ENCODE results near the gene TTC21B. TPM values are rescaled to one million over a fixed set of nuclear protein-coding genes. Genes with fewer than 3 reads are reported as not detected.

The TTC21B gene
- total and polyA plus RNA-seq, 4 experiments from 2014 or later: 6.3 to 30.4 (median 17.5) TPM

DNA sequence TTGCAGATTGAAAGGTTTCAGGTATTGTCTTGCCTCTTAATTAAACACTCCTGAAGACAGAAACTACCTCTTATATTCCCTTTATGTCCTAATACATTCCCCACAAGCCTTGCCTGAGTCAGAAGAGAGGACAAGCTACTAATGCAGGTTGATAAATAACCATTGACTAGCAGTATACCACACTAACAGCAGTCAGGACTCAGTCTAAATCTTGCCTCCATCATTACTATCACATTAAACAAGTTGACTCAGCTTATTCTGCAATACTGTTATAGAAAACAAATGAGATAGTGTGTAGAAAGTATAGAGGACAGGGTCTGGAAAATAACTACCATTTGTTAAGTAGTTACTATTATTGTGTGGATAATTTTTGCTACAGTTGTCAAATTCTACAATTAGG, 63.8 kb downstream of the TTC21B start:
- intact Hi-C loops (cut with micrococcal nuclease): no loop called here
- DNase-seq: no peak
- Mint-ChIP-seq H3K36me3 (peaks cover 36 to 60% of the 10 kb centered on the region in 2 donors), H3K4me1 (no peaks in the 10 kb centered on the region), H3K4me3 (no peak overlapping the region), H3K27me3 (no peaks in the 10 kb centered on the region), H3K9me3 (no peaks in the 10 kb centered on the region), H3K27ac (no peak overlapping the region)
- Histone ChIP-seq H3K9me3 (ENCODE audit: control insufficient read depth in 1 of 2, low read length in 2 of 2) (no peaks in the 10 kb centered on the region), H3K4me1 (ENCODE audit: insufficient read depth, low read length) (no peaks in the 10 kb centered on the region), H3K27me3 (ENCODE audit: insufficient read depth, low read length) (no peaks in the 10 kb centered on the region), H3K36me3 (ENCODE audit: insufficient read depth, low read length) (no peaks in the 10 kb centered on the region), H3K27ac (ENCODE audit: low read depth, low read length) (no peak overlapping the region), H3K4me3 (ENCODE audit: low read length in 2 of 2) (no peak overlapping the region)
- ChIA-PET CTCF (ENCODE audit: partially characterized antibody) (interaction anchor here (2.2 kb wide), 1 partner anchor 15 kb away, joined by 8 read pairs; no protein-coding TSS in a partner anchor), POLR2A (ENCODE audit: partially characterized antibody) (no interaction called here)

- POLR2A ChIA-PET (ENCODE audit: partially characterized antibody): no interaction called here
- no peaks in the 10 kb centered on the region for H3K9me3 ChIP-seq (ENCODE audit: control insufficient read depth in 1 of 2, low read length in 2 of 2)
- Mint-ChIP-seq H3K4me3 (peak overlapping the region in 1 of 8 donors; percentile 4), H3K9me3 (no peaks in the 10 kb centered on the region), H3K36me3 (peaks cover 35 to 62% of the 10 kb centered on the region in 2 donors), H3K27ac (peak overlapping the region in 1 of 7 donors; percentile 17), H3K4me1 (no peaks in the 10 kb centered on the region), H3K27me3 (no peaks in the 10 kb centered on the region)
- CTCF ChIA-PET (ENCODE audit: partially characterized antibody): interaction anchor here (2.2 kb wide), 1 partner anchor 15 kb away, joined by 8 read pairs; no protein-coding TSS in a partner anchor
- H3K27ac ChIP-seq (ENCODE audit: low read depth, low read length): no peak overlapping the region
- no peaks in the 10 kb centered on the region for H3K27me3 ChIP-seq (ENCODE audit: insufficient read depth, low read length)
- H3K36me3 ChIP-seq (ENCODE audit: insufficient read depth, low read length): peaks cover 2% of the 10 kb centered on the region
- no peak overlapping the region for H3K4me3 ChIP-seq (ENCODE audit: low read length in 2 of 2)
- H3K4me1 ChIP-seq (ENCODE audit: insufficient read depth, low read length): no peaks in the 10 kb centered on the region
- no peak for DNase-seq
- intact Hi-C loops (cut with micrococcal nuclease): no loop called here
Observed at GRCh38 chr2:165889158-165889557, 64.4 kb downstream of the TTC21B start.

DNA sequence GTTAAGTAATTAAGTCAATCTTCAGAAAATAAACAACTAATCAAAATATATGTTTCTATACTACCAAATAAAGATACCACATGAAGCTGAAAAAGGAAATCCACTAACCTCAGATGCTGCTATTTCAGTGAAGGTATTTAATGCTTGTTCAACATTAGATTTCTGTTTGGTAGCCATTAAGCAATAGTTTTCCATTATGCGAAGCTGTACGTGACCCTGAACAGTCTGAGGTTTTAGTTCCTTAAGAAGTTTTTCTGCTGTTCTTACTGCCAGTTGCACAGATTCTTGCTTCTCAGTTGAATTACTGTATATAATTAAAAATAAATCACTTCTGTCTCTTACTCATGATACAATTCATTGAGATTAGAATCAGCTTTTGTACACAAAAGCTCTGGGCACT, 65.4 kb downstream of the TTC21B start:
- DNase-seq: no peak
- Histone ChIP-seq H3K27ac (ENCODE audit: low read depth, low read length) (no peak overlapping the region), H3K27me3 (ENCODE audit: insufficient read depth, low read length) (no peaks in the 10 kb centered on the region), H3K36me3 (ENCODE audit: insufficient read depth, low read length) (peaks cover 10% of the 10 kb centered on the region), H3K4me3 (ENCODE audit: low read length in 2 of 2) (no peak overlapping the region), H3K4me1 (ENCODE audit: insufficient read depth, low read length) (no peaks in the 10 kb centered on the region), H3K9me3 (ENCODE audit: control insufficient read depth in 1 of 2, low read length in 2 of 2) (no peaks in the 10 kb centered on the region)
- intact Hi-C loops (cut with micrococcal nuclease): no loop called here
- ChIA-PET CTCF (ENCODE audit: partially characterized antibody) (interaction anchor here (2.7 kb wide), 1 partner anchor 14 kb away, joined by 9 read pairs; no protein-coding TSS in a partner anchor), POLR2A (ENCODE audit: partially characterized antibody) (no interaction called here)
- Mint-ChIP-seq H3K36me3 (peaks cover 34 to 63% of the 10 kb centered on the region in 2 donors), H3K4me1 (no peaks in the 10 kb centered on the region), H3K27ac (no peak overlapping the region), H3K4me3 (no peak overlapping the region), H3K27me3 (no peaks in the 10 kb centered on the region), H3K9me3 (no peaks in the 10 kb centered on the region)

GRCh38 chr2:165886487-165887146, 67.0 kb downstream of the TTC21B start:
- Histone ChIP-seq H3K9me3 (ENCODE audit: control insufficient read depth in 1 of 2, low read length in 2 of 2) (no peaks in the 10 kb centered on the region), H3K36me3 (ENCODE audit: insufficient read depth, low read length) (peaks cover 14% of the 10 kb centered on the region), H3K4me3 (ENCODE audit: low read length in 2 of 2) (no peak overlapping the region), H3K4me1 (ENCODE audit: insufficient read depth, low read length) (no peaks in the 10 kb centered on the region), H3K27ac (ENCODE audit: low read depth, low read length) (no peak overlapping the region), H3K27me3 (ENCODE audit: insufficient read depth, low read length) (no peaks in the 10 kb centered on the region)
- DNase-seq: no peak
- Mint-ChIP-seq H3K27ac (peak overlapping the region in 2 of 7 donors; percentile 16 to 57), H3K9me3 (no peaks in the 10 kb centered on the region), H3K27me3 (no peaks in the 10 kb centered on the region), H3K4me1 (no peaks in the 10 kb centered on the region), H3K4me3 (no peak overlapping the region), H3K36me3 (peaks cover 34 to 67% of the 10 kb centered on the region in 2 donors)
- intact Hi-C loops (cut with micrococcal nuclease): no loop called here
- CTCF ChIA-PET (ENCODE audit: partially characterized antibody): interaction anchor here (2.7 kb wide), 1 partner anchor 13 kb away, joined by 9 read pairs; no protein-coding TSS in a partner anchor
- POLR2A ChIA-PET (ENCODE audit: partially characterized antibody): no interaction called here

DNA sequence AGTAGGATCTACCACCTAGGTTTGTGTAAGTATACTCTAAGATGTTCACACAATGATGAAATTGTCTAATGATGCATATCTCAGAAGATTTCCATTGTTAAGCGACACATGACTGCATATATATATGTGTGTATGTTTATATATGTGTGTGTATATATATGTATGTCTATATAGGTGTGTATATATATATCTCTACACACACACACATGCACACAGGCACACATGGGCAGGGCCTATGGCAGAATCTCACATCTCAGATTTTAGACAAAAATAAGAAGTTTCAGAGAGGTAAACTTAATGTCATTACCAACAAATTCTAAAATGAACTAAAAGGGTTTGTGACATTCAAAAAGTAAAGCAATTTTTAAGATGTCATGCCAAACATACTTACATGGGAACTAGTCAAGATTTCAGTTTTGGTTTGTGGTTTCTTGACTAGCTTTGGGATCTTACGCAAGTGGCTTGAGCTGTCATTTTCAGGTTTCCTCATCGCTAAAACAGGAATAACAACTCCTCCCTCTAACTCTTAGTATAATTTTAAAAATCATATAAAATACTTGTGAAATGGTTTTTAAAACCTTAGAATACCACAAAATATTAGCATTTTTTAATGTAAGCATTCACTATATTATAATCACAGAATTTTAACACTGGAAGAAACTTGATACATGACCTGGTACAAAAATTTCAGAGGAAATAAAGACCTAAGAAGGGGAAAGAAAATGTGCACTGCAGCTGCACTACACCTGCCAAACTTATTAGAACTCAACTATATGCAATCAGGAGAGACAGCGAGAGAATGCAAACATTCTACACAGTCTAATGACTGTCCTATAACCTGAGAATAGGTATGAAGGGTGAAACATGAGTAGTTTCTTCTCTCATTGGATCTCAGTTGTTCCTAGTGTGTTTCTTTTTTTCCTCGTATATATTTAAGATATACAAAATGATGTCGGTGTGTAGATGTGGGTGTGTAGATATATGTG, 75.7 kb downstream of the TTC21B start:
- H3K36me3 Mint-ChIP-seq: peaks cover 13 to 31% of the 10 kb centered on the region in 2 donors

GRCh38 chr2:165876712-165877111, 76.9 kb downstream of the TTC21B start:
- Histone ChIP-seq H3K27me3 (ENCODE audit: insufficient read depth, low read length) (no peaks in the 10 kb centered on the region), H3K9me3 (ENCODE audit: control insufficient read depth in 1 of 2, low read length in 2 of 2) (no peaks in the 10 kb centered on the region), H3K4me3 (ENCODE audit: low read length in 2 of 2) (no peak overlapping the region), H3K4me1 (ENCODE audit: insufficient read depth, low read length) (peaks cover 14% of the 10 kb centered on the region), H3K36me3 (ENCODE audit: insufficient read depth, low read length) (peaks cover 8% of the 10 kb centered on the region), H3K27ac (ENCODE audit: low read depth, low read length) (no peak overlapping the region)
- DNase-seq: no peak
- POLR2A ChIA-PET (ENCODE audit: partially characterized antibody): no interaction called here
- no peak overlapping the region for H3K4me3 Mint-ChIP-seq
- peaks cover 14 to 22% of the 10 kb centered on the region in 2 donors for H3K36me3 Mint-ChIP-seq
- peak overlapping the region; percentile 2 to 86 (median 28) for H3K27ac Mint-ChIP-seq
- no peaks in the 10 kb centered on the region for H3K9me3 Mint-ChIP-seq
- intact Hi-C loops (cut with micrococcal nuclease): no loop called here
- CTCF ChIA-PET (ENCODE audit: partially characterized antibody): no interaction called here
- H3K27me3 Mint-ChIP-seq: no peaks in the 10 kb centered on the region
- peaks cover 4 to 20% (median 8%) of the 10 kb centered on the region in 4 donors for H3K4me1 Mint-ChIP-seq

More for the DNA sequence above, 75.7 kb downstream of the TTC21B start:
- H3K4me3 Mint-ChIP-seq: no peak overlapping the region
- DNase-seq: peak in 1 of 5 donors; percentile 2
- no peak overlapping the region for H3K4me3 ChIP-seq (ENCODE audit: low read length in 2 of 2)
- H3K9me3 ChIP-seq (ENCODE audit: control insufficient read depth in 1 of 2, low read length in 2 of 2): no peaks in the 10 kb centered on the region
- H3K27ac Mint-ChIP-seq: peak overlapping the region in 5 of 7 donors; percentile 15 to 63 (median 47)
- H3K36me3 ChIP-seq (ENCODE audit: insufficient read depth, low read length): peaks cover 11% of the 10 kb centered on the region
- H3K27me3 ChIP-seq (ENCODE audit: insufficient read depth, low read length): no peaks in the 10 kb centered on the region
- POLR2A ChIA-PET (ENCODE audit: partially characterized antibody): no interaction called here
- no peaks in the 10 kb centered on the region for H3K9me3 Mint-ChIP-seq
- H3K4me1 Mint-ChIP-seq: peaks cover 4 to 20% (median 8%) of the 10 kb centered on the region in 4 donors
- intact Hi-C loops (cut with micrococcal nuclease): no loop called here
- no peak overlapping the region for H3K27ac ChIP-seq (ENCODE audit: low read depth, low read length)
- H3K27me3 Mint-ChIP-seq: no peaks in the 10 kb centered on the region
- peaks cover 14% of the 10 kb centered on the region for H3K4me1 ChIP-seq (ENCODE audit: insufficient read depth, low read length)
- CTCF ChIA-PET (ENCODE audit: partially characterized antibody): no interaction called here

DNA sequence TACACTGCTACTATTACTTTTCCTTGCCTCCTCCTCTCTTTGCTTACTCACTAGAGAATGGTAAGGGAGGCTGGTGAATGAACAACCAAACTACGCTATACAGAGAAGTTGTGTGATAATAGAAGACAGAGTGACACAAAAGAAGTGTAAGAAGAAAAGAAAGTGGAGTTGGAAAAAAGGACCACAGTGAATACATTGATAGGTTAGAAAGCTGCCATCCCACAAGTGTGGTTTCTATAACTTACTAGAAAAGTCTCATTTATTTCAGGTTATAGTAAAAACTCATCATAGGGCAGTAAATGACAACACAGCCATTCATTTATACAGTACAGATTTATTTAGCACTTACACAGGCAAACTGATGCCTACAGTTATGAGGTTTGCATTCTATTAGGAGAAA, 77.3 kb downstream of the TTC21B start:
- Histone ChIP-seq H3K4me1 (ENCODE audit: insufficient read depth, low read length) (peaks cover 14% of the 10 kb centered on the region), H3K36me3 (ENCODE audit: insufficient read depth, low read length) (peaks cover 8% of the 10 kb centered on the region), H3K9me3 (ENCODE audit: control insufficient read depth in 1 of 2, low read length in 2 of 2) (no peaks in the 10 kb centered on the region), H3K27me3 (ENCODE audit: insufficient read depth, low read length) (no peaks in the 10 kb centered on the region), H3K4me3 (ENCODE audit: low read length in 2 of 2) (no peak overlapping the region), H3K27ac (ENCODE audit: low read depth, low read length) (no peak overlapping the region)
- Mint-ChIP-seq H3K4me3 (no peak overlapping the region), H3K27ac (peak overlapping the region in 5 of 7 donors; percentile 3 to 87 (median 28)), H3K4me1 (peaks cover 4 to 20% (median 8%) of the 10 kb centered on the region in 4 donors), H3K9me3 (no peaks in the 10 kb centered on the region), H3K27me3 (no peaks in the 10 kb centered on the region), H3K36me3 (peaks cover 16 to 19% of the 10 kb centered on the region in 2 donors)
- ChIA-PET POLR2A (ENCODE audit: partially characterized antibody) (no interaction called here), CTCF (ENCODE audit: partially characterized antibody) (no interaction called here)
- intact Hi-C loops (cut with micrococcal nuclease): no loop called here
- DNase-seq: no peak

All from CD4-positive, alpha-beta memory T cell (primary cell).